ENCODE results near the gene MXD3.
"Not testable (repeated sequence)": the region's sequence is repeated elsewhere in the genome, so short reads cannot be mapped to it uniquely, and the experiment has no call there.

MXD3 gene, protein sequence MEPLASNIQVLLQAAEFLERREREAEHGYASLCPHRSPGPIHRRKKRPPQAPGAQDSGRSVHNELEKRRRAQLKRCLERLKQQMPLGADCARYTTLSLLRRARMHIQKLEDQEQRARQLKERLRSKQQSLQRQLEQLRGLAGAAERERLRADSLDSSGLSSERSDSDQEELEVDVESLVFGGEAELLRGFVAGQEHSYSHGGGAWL

GRCh38 chr5:177311723-177312648 is at the start of gene MXD3:
TSS of gene MXD3 (minus strand) at chr5:177311898. CDS start at chr5:177311830, 68 bp downstream.
- peak; percentile 95 for DNase-seq (ENCODE audit: low spot score)

DNA sequence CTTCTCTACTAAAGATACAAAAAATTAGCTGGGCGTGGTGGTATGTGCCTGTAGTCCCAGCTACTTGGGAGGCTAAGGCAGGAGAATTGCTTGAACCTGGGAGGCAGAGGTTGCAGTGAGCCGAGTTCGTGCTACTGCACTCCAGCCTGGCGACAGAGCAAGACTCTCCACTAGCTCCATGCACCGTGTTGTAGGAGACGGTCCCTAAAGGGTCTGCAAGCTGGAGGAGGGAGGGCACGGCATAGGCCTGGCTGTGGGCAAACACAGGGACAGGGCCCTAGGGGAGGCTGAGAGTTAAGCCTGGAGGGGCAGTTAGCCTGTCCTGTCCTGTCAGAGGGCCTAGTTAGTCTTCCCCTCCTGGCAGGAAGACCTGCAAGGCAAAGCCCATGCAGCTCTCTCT is 49.0 kb upstream of the MXD3 start:
- not testable (repeated sequence) for DNase-seq (ENCODE audit: low spot score)

GRCh38 chr5:177359860-177360259 is 48.2 kb upstream of the MXD3 start:
- DNase-seq (ENCODE audit: low spot score) = no peak

- no peak for DNase-seq (ENCODE audit: low spot score)
These were observed 47.8 kb upstream of the MXD3 start for GRCh38 chr5:177359451-177359851.

DNA sequence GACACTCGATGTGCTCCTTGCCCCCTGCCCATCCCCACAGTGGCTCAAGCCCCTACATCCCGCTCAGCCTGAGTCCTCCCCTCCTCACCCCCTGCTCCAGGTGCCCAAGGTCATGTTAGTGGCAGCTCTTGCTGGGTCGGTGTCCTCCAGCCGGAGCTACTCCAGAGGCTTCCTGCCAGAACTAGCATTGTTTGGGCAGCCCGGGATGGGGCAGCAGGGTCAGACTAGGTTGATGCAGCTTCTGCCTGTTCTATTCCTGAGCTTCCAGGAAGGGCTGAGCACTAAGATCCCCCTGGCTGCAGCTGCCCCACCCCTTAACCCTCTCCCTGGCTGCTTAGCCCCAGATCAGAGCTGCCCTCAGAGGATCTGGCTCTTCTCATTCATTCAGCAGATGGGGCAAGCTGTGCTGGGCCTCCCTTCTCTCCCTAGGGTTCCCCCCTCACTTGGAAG is 46.7 kb upstream of the MXD3 start:
- no peak for DNase-seq (ENCODE audit: low spot score)

DNA sequence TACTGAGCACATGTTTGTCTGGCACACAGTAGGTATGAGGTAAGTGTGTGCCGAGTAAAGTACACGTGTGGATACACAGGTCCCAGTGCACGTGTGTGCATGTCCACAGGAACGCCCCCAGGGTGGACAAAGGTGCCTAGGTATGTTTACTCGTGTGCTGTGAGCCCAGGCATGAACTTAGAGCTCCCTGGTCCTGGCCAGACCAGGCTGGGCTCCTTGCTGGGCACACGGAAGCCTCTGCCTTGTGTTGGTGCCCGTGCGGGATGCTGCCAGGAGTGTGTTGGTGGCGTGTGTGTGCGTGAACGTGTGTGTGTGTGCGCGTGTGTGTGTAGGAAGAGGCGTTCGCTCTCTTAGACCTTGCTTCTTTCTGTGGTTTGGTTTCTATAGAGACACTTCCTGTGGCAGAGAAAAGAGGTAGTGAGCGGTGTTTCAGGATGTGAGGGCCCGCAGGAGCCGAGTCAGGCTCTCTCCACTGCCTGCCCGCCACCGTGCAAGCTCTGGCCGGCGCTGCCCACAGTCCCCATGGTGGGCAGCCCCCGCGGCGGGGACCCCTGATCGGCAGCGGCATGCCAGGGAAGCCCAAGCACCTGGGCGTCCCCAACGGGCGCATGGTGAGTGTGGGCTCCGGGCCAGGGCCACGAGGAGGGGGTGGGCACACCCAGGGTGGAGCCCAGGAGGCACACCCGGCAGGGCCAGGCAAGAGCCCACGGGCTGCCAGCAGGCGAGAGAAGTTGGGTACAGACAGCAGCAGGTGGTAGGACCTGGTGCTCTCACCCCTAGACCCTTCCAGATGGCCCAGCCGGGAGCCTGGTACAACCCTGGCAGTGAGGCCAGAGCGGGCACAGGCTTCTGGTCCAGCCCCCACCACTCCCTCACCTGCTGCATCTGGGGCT is 46.0 kb upstream of the MXD3 start, which contains the start of gene RGS14:
RGS14 (plus strand) TSS at position 466 of the 893 bp plus-strand sequence; CDS start at position 567, 101 bp downstream.
- DNase-seq (ENCODE audit: low spot score) = no peak

- DNase-seq (ENCODE audit: low spot score) = no peak
These were observed 45.4 kb upstream of the MXD3 start for GRCh38 chr5:177357146-177357458.

- no peak for DNase-seq (ENCODE audit: low spot score)
These were observed 45.0 kb upstream of the MXD3 start for GRCh38 chr5:177356746-177357145.

GRCh38 chr5:177355868-177356168 is 44.1 kb upstream of the MXD3 start:
- DNase-seq (ENCODE audit: low spot score) = no peak

DNA sequence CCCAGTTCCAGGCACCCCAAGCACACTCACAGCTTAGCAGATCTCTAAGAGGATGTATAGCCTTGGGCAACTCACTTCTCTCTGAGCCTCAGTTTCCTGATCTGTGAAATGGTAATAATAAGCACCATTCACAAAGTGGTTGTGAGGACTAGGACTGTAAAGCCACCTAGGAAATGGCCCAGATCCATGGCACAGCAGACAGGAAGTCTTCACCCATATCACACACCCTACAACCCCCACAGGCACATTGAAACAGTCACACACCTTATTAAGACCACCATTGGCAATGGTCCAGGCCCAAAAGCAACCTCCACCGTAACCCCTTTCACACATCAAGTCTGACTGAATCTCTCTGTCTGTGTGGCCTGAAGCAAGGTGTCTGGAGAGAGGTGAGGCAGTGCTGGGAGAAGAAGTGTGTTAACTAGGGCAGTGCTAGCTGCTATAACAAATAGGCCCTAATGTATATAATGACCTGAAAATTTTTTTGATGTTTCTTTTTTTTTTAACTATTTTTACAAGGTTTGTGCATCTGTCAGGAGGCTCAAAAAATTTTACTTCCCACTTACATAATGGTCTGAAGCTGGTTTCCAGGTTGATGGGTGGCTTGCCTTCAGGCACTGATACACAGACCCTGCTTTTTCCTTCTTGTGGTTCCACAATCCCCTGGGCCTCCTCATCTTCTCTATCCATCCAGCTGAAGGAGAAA is 43.6 kb upstream of the MXD3 start:
- DNase-seq (ENCODE audit: low spot score) = no peak

DNA sequence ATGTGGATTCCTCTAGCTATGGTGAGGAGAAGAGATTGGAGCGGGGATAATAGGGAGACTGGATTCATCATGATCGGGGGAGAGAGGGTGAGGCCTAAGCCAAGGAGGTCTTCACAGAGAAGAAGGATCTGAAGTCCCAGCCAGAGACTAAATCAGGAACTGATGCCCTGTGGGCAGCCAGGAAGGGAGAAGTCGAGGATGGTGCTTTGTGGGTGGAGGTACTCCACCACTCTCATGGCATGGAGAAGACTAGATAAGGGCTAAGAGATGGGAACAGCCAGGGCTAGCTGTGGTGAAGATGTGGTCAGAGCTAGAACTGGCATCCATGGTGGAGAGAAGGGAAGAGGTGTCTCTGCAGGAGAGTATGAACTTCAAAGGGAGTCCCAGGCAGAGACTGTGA is 43.0 kb upstream of the MXD3 start:
- DNase-seq (ENCODE audit: low spot score) = no peak

DNA sequence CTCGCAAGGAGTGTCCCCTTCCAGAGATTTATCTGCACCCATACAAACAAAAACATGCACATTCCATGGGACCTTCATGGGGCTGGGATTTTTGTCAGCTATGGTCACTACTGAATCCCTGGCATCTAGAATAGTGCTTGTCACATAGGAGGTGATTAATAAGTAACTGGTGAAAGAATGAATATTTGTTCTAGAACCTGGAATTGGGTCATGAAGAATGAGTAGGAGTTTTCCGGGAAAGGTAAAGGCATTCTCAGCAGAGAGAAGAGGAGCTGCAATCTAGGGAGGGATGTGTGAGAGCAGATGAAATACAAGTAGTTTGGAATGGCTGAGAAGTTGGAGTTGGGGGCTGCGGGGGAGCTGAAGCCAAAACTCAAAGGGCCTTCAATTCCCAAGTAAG is 42.6 kb upstream of the MXD3 start:
- no peak for DNase-seq (ENCODE audit: low spot score)

DNA sequence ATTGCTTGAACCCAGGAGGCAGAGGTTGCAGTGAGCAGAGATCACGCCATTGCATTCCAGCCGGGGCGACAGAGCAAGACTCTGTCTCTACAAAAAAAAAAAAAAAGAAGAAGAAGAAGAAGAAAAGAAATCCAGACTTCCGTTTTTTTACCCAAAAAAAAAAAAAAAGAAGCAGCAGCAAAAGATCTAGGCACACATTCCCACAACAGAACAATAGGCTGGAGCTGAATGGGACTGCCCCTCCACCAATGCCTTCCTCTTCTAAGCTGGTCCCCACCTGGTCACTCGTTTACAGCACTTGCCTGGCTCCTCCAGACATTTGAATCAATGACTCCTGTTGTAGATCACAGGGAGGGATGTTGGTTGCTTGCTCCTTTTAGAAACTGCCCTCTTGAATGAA is 41.4 kb upstream of the MXD3 start:
- DNase-seq (ENCODE audit: low spot score) = no peak

DNA sequence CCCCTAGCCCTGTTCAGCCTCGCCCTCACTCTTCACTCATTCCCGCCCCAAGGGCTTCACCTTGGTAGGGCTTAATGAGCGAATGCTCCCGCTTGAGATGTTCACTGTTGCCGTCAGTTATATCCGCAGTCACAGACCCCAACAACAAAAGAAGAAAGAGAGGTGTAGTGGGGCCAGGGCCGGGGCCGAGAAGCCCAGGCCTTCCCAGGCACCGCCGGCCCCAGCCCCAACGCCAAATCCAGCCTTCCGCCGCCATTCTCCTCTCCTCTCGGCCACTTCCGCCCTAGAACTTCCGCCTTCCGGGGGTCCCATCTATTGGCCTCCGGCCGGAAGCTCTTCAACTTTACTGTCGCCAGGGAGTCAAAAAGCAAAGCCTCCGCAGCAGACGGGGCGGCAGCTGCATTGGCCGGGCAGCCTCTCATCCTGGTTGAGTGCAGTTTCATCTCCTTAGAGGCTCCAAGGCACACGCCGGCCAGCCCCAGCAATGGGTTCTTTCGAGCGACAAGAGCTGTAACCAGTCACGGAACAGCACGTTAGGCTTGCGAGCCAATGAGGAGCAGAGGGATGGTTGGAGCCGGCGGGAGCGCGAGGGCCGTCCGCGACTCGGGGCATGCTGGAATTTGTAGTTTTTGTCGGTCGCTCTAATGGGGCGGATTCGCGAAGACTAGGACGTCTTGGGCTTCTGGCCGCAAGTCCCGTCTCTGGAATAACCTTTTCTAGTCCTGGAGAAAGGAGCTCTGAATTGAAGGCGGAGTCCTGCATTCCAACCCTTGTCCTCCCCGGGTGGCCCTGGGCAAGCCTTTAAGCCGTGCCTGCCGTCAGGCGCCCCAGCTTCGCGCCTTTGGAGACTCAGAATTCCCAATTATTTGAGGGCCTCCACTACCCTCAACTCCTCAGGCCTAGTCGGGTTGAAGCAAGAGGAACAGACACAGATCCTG is 40.0 kb upstream of the MXD3 start, which contains the start of gene LMAN2:
LMAN2 (minus strand) TSS at position 277 of the 938 bp plus-strand sequence; CDS start at position 256, 21 bp downstream.
- DNase-seq (ENCODE audit: low spot score) = peak; percentile 96

GRCh38 chr5:177350776-177351391 is 39.2 kb upstream of the MXD3 start:
- DNase-seq (ENCODE audit: low spot score) = no peak

- no peak for DNase-seq (ENCODE audit: low spot score)
These were observed 38.1 kb upstream of the MXD3 start for GRCh38 chr5:177349762-177350161.

DNA sequence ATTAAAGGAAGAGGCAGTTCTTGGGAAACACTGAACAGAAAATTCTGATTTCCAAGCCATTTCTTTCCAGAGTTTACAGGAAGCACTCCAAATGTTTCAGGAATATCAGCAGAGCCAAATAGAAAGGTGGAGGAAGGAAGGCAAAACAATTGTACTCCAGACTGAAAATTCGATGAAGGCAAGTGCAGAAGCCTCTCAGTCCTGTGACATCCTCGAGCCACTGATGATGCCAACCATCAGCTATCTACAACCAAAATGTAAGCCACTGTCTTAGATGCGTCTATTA is 37.6 kb upstream of the MXD3 start:
- DNase-seq (ENCODE audit: low spot score) = no peak

GRCh38 chr5:177347699-177348098 is 36.0 kb upstream of the MXD3 start:
- DNase-seq (ENCODE audit: low spot score) = no peak

DNA sequence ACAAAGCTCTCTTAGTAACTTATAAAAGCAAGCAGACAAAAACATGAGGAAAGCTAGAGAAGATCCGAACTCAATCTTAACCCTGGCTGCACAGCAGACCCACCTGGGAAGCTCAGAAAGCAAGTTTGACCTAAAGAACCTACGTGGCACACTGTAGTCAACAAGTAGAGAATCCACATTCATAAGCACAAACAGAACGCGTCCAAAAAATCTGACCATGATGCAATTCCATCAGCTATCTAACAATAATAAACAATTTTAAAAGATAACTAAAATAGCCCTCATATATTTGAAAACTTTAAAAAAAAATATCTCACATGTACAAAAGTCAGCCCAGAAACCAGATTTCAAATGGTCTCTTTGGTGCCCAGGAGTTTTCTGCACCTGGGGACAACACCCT is 35.1 kb upstream of the MXD3 start:
- no peak for DNase-seq (ENCODE audit: low spot score)

DNA sequence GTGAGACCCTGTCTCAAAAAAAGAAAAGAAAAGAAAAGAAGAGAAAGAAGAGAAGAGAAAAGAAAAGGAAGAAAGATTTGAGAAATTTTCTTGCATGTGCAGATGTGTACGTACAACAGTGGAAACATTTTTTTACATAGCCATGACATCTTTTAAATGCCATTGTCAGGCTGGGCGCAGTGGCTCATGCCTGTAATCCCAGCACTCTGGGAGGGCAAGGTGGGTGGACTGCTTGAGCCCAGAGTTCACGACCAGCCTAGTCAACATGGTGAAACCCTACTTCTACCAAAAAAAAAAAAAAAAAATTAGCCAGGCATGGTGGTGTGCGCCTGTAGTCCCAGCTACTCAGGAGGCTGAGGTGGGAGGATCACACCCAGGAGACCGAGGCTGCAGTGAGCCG is 33.2 kb upstream of the MXD3 start:
- DNase-seq (ENCODE audit: low spot score) = no peak
